ENCODE measurements around the gene SYTL3. TPM values are rescaled to one million over a fixed set of nuclear protein-coding genes. Genes with fewer than 3 reads are reported as not detected.
"Not testable (repeated sequence)": the region's sequence is repeated elsewhere in the genome, so short reads cannot be mapped to it uniquely, and the experiment has no call there.

SYTL3 gene
- 4.1 TPM for total RNA-seq

GRCh38 chr6:158649289-158650143 is at the start of gene SYTL3:
Gene SYTL3 (plus strand): TSS chr6:158650054. CDS start chr6:158663269, 13,215 bp downstream.
- DNase-seq (ENCODE audit: low spot score) = peak; percentile 70

- DNase-seq (ENCODE audit: low spot score) = no peak
Observed at GRCh38 chr6:158603261-158604047, 46.4 kb upstream of the SYTL3 start.

DNA sequence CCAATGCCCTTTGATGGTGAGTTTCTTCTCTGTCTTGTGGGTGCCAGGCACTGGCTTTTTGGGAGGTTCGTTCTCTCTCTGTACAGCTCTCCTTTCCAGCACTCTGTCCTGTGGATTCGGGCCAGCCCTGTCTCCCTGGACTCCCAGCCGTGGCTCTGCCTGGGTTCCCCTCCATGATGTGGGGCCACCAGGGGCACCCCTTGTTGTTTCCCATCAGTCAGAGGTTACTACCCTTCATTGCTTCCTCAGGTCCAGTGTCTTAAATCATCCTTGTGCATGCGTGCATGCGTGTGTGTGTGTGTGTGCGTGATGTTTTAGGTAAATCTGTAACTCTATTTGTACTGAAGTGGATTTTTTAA is 45.8 kb upstream of the SYTL3 start:
- DNase-seq (ENCODE audit: low spot score) = no peak

DNA sequence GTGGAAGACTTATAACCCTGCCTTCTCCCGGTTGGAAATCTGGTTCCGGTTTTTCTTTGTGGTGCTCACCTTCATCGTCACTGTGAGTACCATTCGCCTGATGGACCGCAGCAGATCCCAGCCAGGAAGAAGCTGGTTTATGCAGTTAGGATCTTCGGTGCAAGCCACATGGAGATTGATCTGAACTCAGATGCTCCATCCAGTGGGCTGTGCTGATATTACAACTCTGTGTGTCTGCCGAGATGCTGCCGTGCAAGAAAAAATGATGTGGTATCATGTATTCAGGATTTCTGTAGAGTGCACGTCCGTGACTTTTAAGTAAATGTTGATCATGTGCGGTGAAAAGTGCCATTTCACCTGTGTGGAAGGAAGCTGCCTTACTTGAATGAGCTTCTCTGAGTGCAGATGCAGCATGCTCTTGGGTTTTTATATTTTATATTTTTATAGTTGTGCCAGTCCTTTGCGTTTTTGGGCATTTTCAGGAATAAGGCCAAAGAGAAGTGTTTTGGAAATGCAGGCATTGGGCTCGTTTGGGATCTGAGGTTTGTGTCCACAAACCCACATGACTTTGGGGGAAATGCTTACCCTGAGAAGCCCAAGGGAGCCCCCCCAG is 44.5 kb upstream of the SYTL3 start:
- peak; percentile 72 for DNase-seq (ENCODE audit: low spot score)

DNA sequence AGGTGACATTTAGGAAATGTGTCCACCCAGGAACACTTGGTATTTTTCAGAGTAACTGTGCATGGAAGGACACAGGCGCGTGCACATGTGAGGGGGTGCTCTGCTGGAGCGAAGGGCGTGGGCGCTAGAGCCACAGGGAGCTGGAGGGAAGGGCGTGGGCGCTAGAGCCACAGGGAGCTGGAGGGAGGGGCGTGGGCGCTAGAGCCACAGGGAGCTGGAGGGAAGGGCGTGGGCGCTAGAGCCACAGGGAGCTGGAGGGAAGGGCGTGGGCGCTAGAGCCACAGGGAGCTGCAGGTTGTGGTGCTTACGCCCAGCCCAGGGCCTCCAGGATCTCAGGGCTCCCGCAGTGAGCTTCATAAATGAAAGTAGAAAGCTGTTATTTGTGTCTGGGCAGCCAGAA is 43.8 kb upstream of the SYTL3 start:
- not testable (repeated sequence) for DNase-seq (ENCODE audit: low spot score)

DNA sequence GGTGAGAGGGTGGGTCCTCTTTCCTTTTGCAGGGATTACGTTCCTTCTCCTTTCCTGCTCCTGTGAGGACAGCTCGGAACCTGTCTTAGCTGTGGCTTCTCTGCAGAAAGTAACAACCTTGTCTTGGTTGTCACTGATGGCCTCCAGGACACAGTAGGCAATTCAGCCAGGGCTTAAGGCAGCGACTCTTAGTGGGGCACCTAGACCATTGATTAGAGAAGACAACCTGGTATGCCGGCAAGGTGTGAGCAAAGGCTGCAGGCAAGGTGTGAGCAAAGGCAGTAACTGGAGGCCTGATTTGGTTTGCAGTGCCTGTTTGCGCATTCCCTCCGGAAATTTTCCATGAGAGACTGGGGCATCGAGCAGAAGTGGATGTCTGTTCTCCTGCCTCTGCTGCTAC is 42.9 kb upstream of the SYTL3 start:
- DNase-seq (ENCODE audit: low spot score) = no peak

GRCh38 chr6:158607411-158608170 is 42.3 kb upstream of the SYTL3 start:
- DNase-seq (ENCODE audit: low spot score) = no peak

DNA sequence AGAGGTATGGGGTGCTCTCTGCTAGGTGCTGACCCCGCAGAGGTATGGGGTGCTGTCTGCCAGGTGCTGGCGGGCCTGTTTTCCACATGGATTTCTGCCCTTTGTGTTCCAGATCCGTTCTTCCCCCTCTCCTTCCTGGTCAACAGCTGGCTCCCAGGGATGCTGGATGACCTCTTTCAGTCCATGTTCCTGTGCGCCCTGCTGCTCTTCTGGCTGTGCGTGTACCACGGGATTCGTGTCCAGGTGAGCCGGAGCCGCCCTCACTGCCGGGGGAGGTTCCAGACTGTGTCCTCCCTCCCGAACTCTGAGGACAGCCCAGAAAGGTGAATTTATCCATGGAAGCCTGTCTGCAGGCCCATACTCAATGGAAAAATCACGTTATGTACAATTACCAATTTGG is 41.6 kb upstream of the SYTL3 start:
- no peak for DNase-seq (ENCODE audit: low spot score)

DNA sequence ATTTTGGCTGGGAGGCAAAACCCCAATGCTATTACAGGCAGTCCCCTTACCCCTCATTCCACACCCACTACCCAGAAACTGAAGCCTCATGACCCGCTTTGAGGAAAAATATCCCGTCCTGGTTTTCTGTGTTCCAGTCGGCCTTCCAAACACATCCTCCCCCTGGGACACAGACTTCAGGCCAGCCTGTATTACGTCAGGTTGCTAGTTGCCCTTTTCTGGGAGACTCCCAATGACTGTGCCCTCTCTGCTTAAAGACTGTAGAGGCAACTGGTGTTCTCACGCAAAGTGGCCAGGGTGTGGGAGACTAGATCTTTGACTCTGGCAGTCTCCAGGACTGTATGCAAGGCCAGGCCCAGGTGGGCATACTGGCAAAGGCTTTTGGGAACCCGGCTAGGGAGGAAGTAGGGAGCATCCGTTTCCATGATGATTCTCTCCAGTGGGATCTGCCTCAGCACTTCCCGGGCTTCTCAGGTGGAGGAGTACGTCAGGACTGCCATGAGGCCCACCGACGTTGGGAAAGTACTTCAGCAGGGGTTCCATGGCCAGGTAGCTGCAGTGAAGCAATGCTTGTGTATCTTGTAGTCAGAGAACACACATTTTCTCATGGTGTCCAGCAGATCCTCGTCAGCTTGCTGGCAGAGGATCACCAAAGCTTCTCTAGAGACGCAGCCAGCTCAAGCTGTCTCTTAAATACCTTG is 40.2 kb upstream of the SYTL3 start:
- DNase-seq (ENCODE audit: low spot score) = no peak

DNA sequence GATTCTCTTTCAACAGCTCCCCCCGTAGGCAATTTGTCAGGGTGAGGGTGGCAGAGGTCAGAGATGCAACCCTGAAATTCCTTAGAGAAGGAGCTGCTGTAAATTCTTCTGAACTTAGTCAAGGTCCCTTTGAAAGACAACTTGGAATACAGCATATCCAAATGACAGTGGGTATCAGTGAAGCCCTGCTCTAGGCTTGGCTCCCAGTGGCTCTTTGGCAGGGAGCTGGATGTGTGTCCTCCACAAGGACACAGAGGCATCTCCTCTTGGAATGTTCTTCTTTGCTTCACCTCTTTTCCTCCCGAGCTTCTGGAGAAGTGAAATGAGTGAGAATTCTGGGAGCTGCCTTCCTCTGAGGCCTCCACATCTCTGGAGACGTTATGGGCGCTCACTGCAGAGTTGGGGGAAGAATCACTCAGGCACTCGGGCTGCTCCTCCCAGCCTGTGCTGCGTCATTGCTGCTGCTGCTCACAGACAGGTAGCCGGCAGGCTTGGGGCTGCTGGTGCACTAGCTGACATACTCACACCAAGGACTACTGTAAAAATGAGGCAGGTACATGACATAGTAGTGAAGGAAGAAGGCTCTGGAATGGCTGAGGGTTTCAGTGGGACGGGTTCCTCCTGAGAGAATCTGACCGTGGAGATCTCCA is 39.4 kb upstream of the SYTL3 start:
- DNase-seq (ENCODE audit: low spot score) = no peak

DNA sequence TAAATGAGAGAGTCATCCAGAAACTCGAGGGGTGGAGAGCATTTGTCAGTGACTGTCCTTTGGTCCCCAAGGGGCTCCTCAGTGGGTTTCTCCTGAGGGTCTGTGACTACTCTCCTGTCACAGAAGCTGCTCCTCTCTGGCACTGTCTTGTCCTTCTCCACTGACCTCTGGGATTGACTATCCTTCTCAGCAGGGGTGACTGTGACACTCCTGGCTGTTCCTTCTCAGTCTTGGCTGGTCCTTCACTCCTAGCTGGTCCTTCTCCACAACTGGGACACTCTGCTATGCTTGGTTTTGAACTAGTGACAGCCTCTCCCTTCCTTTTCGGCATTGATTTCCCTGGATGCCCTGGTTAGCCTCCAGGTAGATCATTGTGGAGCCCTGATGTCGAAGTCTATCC is 38.8 kb upstream of the SYTL3 start:
- DNase-seq (ENCODE audit: low spot score) = no peak

GRCh38 chr6:158611541-158612370 is 38.1 kb upstream of the SYTL3 start:
- no peak for DNase-seq (ENCODE audit: low spot score)

DNA sequence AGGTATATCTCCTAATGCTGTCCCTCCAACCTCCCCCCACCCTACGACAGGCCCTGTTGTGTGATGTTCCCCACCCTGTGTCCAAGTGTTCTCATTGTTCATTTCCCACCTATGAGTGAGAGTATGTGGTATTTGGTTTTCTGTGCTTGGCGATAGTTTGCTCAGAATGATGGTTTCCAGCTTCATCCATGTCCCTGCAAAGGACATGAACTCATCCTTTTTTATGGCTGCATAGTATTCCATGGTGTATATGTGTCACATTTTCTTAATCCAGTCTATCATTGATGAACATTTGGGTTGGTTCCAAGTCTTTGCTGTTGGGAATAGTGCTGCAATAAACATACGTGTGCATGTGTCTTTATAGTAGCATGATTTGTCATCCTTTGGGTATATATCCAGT is 35.2 kb upstream of the SYTL3 start:
- DNase-seq (ENCODE audit: low spot score) = not testable (repeated sequence)

GRCh38 chr6:158618289-158618688 is 31.6 kb upstream of the SYTL3 start:
- DNase-seq (ENCODE audit: low spot score) = not testable (repeated sequence)

DNA sequence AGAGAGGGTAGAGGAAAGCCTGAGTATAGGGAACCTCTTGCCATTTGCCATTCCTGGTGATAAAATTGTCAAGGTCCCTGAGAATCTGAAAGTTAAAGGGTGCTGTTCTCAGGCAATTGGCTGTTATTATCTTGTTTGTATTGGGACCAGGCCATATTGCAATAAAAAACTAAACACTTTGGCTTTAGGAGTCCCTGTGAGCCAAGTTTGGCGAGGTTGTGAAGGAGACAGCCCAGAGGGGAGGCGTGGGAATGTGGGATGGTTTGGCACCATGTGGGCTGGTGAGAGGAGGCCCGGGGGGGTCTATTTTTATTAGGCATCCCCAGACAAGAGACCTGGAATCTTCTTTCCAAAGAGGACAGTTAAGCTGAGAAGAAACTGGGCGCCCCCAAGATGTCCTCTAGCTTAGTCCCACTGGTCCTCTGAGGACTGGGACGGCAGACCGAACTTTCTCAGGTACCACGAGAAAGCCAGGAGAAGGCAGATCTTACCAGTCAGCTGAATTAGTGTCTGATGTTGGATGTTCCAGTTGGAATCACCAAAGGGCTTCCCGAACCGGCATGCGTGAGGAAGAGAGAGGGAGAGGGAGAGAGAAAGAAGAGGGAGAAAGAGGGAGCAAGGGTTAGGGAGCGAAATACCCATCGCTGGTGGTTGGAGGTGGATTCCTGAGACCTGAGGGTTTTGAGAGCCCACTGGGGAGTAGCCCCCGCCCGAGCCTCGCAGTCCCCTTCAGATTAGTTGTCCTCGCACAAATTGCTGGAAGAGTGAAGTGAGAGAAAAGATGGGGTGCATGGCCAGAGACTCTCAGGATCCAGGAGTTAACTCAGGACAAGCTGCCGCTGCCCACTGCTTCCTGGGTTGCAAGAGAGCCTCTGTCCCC is 29.7 kb upstream of the SYTL3 start:
- no peak for DNase-seq (ENCODE audit: low spot score)

GRCh38 chr6:158620963-158621693 is 28.7 kb upstream of the SYTL3 start:
- no peak for DNase-seq (ENCODE audit: low spot score)

GRCh38 chr6:158621694-158622544 is 27.9 kb upstream of the SYTL3 start:
- no peak for DNase-seq (ENCODE audit: low spot score)
